Endothelial cell of umbilical vein (primary cell): ENCODE data around the gene ZNF555. TPM values are rescaled to one million over a fixed set of nuclear protein-coding genes. Genes with fewer than 3 reads are reported as not detected.

Experiments
- BruUV-seq: library from RNA; stranded (reverse); fragments of 400-500 nt; replicated peaks from 2 replicates; lab custom pipeline; 2021; lab: Mats Ljungman, UMichigan
- CTCF ChIA-PET: fragments of 300-600, 350-600 bp; sonication (Branson Sonifier 250); formaldehyde crosslinking; loops from one replicate; lab custom pipeline; 2021; ENCODE audit warnings: antibody characterized with exemption, inconsistent platforms; lab: Charles Lee
- POLR2A ChIA-PET: fragments of 300-600, 350-600 bp; sonication (Branson Sonifier 250); formaldehyde crosslinking; loops from one replicate; lab custom pipeline; 2021; ENCODE audit warnings: antibody characterized with exemption, inconsistent platforms; lab: Charles Lee
- DNase-seq: peaks from one replicate; pipeline ENCODE4 v3.0.0-alpha.2; 2011; ENCODE audit warnings: low read depth, low spot score
- FAIRE-seq: peaks from 2 replicates; lab custom pipeline; 2011; peaks lifted over from hg19 to GRCh38; lab: Jason Lieb, UNC
- H2AFZ ChIP-seq: 2 replicates; pipeline ENCODE4 v1.6.0; 2012; ENCODE audit warnings: low read depth, low read length, control low read depth, inconsistent platforms
- H3K27ac ChIP-seq: 2 replicates; pipeline ENCODE4 v1.5.1; 2011; ENCODE audit warnings: low read depth, mild to moderate bottlenecking, control low read depth, low read length, moderate library complexity; ENCODE audit not compliant: insufficient read depth
- H3K27me3 ChIP-seq, 2 experiments: 2 replicates each; pipeline versions ENCODE4 v1.6.0 to v1.6.1; 2011; ENCODE audit warnings: low read length in 2 of 2, mixed read lengths in 1 of 2; ENCODE audit not compliant: control insufficient read depth in 2 of 2, insufficient read depth in 2 of 2
- H3K36me3 ChIP-seq, 2 experiments: 2 replicates in 1 of 2; 3 replicates in 1 of 2; pipeline ENCODE4 v1.5.1; 2011; ENCODE audit warnings: low read length in 2 of 2, mild to moderate bottlenecking in 1 of 2, moderate library complexity in 1 of 2; ENCODE audit not compliant: control insufficient read depth in 2 of 2, insufficient read depth in 2 of 2; ENCODE audit errors: extremely low read depth in 1 of 2
- H3K4me1 ChIP-seq: 3 replicates; pipeline ENCODE4 v1.5.1; 2011; ENCODE audit warnings: mild to moderate bottlenecking, low read length; ENCODE audit not compliant: control insufficient read depth, insufficient read depth; ENCODE audit errors: extremely low read depth
- H3K4me2 ChIP-seq: 2 replicates; pipeline ENCODE4 v1.6.1; 2011; ENCODE audit warnings: low read length, control low read depth, mixed read lengths; ENCODE audit not compliant: insufficient read depth
- H3K4me3 ChIP-seq, 3 experiments: fragments of 200-600 bp in 1 of 3; sonication (generic), shearing (Covaris generic) in 1 of 3; replicated peaks in 1 of 3; 2 replicates each; pipeline ENCODE4 v1.5.1; 2011 to 2016; ENCODE audit warnings: control low read depth in 3 of 3, low read length in 3 of 3, mild to moderate bottlenecking in 2 of 3, inconsistent platforms in 1 of 3, low read depth in 1 of 3, moderate library complexity in 1 of 3; ENCODE audit not compliant: insufficient read depth in 1 of 3
- H3K79me2 ChIP-seq: 2 replicates; pipeline ENCODE4 v1.6.0; 2012; ENCODE audit warnings: low read length, inconsistent platforms; ENCODE audit not compliant: control insufficient read depth, insufficient read depth
- H3K9ac ChIP-seq: replicated peaks from 2 replicates; pipeline ENCODE3; 2011; ENCODE audit warnings: low read length, control low read depth; ENCODE audit not compliant: insufficient read depth; ENCODE audit errors: extremely low read depth
- H3K9me1 ChIP-seq: replicated peaks from 3 replicates; pipeline ENCODE4 v1.6.0; 2011; ENCODE audit warnings: mild to moderate bottlenecking, low read length; ENCODE audit not compliant: control insufficient read depth, insufficient read depth; ENCODE audit errors: extremely low read depth
- H3K9me3 ChIP-seq: replicated peaks from 2 replicates; pipeline ENCODE4 v1.5.1; 2012; ENCODE audit warnings: low read length, inconsistent platforms; ENCODE audit not compliant: control insufficient read depth, insufficient read depth
- H4K20me1 ChIP-seq: replicated peaks from 2 replicates; pipeline ENCODE3; 2011; ENCODE audit warnings: mild to moderate bottlenecking, low read length; ENCODE audit not compliant: control insufficient read depth, insufficient read depth; ENCODE audit errors: extremely low read depth
- CTCF ChIP-seq, 2 donors: IDR thresholded peaks; 1 replicate in 1 of 2; 2 replicates in 1 of 2; pipeline ENCODE4 v1.5.1; 2011; ENCODE audit warnings: low read length in 2 of 2, mild to moderate bottlenecking in 2 of 2, moderate library complexity in 2 of 2, control low read depth in 1 of 2, inconsistent platforms in 1 of 2, low read depth in 1 of 2; ENCODE audit not compliant: insufficient read depth in 1 of 2; ENCODE audit errors: extremely low read depth in 1 of 2
- EZH2 ChIP-seq: IDR thresholded peaks from 2 replicates; pipeline ENCODE4 v1.6.1; 2012; ENCODE audit warnings: borderline replicate concordance, low read depth, mild to moderate bottlenecking, moderate library complexity, low read length, inconsistent platforms; ENCODE audit not compliant: severe bottlenecking
- FOS ChIP-seq: IDR thresholded peaks from 2 replicates; pipeline ENCODE4 v1.6.1; 2011; ENCODE audit warnings: mild to moderate bottlenecking, low read length, moderate library complexity, borderline replicate concordance; ENCODE audit not compliant: insufficient read depth
- GATA2 ChIP-seq: IDR thresholded peaks from 2 replicates; pipeline ENCODE4 v1.7.0; 2011; ENCODE audit warnings: low read depth, mild to moderate bottlenecking, moderate library complexity, mixed read lengths, low read length; ENCODE audit not compliant: insufficient read length, insufficient read depth
- JUN ChIP-seq: IDR thresholded peaks from 2 replicates; pipeline ENCODE4 v1.6.1; 2011; ENCODE audit warnings: borderline replicate concordance, low read depth; ENCODE audit not compliant: insufficient read length, insufficient read depth
- MAX ChIP-seq: IDR thresholded peaks from 2 replicates; pipeline ENCODE4 v1.6.1; 2011; ENCODE audit not compliant: insufficient read depth, insufficient read length
- MYC ChIP-seq: IDR thresholded peaks from one replicate; pipeline ENCODE4 v1.6.1; 2011; ENCODE audit warnings: mild to moderate bottlenecking, low read depth, low read length
- POLR2A ChIP-seq: IDR thresholded peaks from 2 replicates; pipeline ENCODE4 v1.6.1; 2012; ENCODE audit warnings: low read depth, mild to moderate bottlenecking, control low read depth, low read length
- POLR2AphosphoS5 ChIP-seq: IDR thresholded peaks from 2 replicates; pipeline ENCODE4 v1.6.1; 2012; ENCODE audit warnings: low read depth, mild to moderate bottlenecking, control low read depth, low read length, moderate library complexity; ENCODE audit not compliant: insufficient read depth
- dilution Hi-C: fragments of 300-500 bp; cut with MboI; formaldehyde crosslinking; loops from one replicate; pipeline ENCODE4 v1.15.0; 2019; ENCODE audit warnings: low sequenced_read_pairs; ENCODE audit not compliant: extremely low pct_ligation_motif_present
- intact Hi-C: fragments of 100-400 bp; cut with micrococcal nuclease; formaldehyde crosslinking; loops from one replicate; pipeline ENCODE4 v1.10.0; 2022
- polyA plus RNA-seq, 4 experiments: library from polyadenylated mRNA; depleted of rRNA in 3 of 4; stranded (reverse) in 3 of 4; unstranded in 1 of 4; fragments of >200 nt; gene quantifications; 2 replicates each; pipeline versions ENCODE4 v1.2.1 to v1.2.3, GENCODE V29; 2011 to 2012; ENCODE audit warnings: missing spikeins in 1 of 4
- total RNA-seq: library from RNA; stranded (reverse); gene quantifications from 2 replicates; pipeline ENCODE4 v1.2.3, GENCODE V29; 2021

ZNF555 gene
- total and polyA plus RNA-seq, 2 donors (not counting 3 experiments of a cell fraction or from before 2014, with no cell fraction given): 1.6 to 5.4 TPM

GRCh38 chr19:2811735-2812413 lies 29.4 kb upstream of the ZNF555 start:
- H2AFZ ChIP-seq: no peak overlapping the region
- no peak for FAIRE-seq

More at GRCh38 chr19:2811735-2812413, 29.4 kb upstream of the ZNF555 start:
- no TSS peak for BruUV-seq
- no peak for DNase-seq
- no peak for TF ChIP-seq FOS
- no peak for TF ChIP-seq EZH2
- TF ChIP-seq CTCF (IDR thresholded peaks at IDR 0.05; ENCODE audit: extremely low read depth in 1 of 2, insufficient read depth in 1 of 2, low read depth in 1 of 2, low read length in 2 of 2): no peak
- no peak for TF ChIP-seq MAX
- TF ChIP-seq POLR2A: no peak
- no peak for TF ChIP-seq GATA2
- TF ChIP-seq MYC: no peak
- no peak for TF ChIP-seq JUN
- no peak for TF ChIP-seq POLR2AphosphoS5
- dilution Hi-C loops (no loop called here), intact Hi-C loops (no loop called here)
- Histone ChIP-seq H3K4me3 (no peak overlapping the region), H3K27me3 (no peaks in the 10 kb centered on the region), H3K9ac (no peak overlapping the region), H3K9me1 (no peaks in the 10 kb centered on the region), H3K79me2 (no peaks in the 10 kb centered on the region), H3K36me3 (peaks cover 0 to 20% of the 10 kb centered on the region in 2 experiments), H3K27ac (no peak overlapping the region), H3K4me1 (no peaks in the 10 kb centered on the region), H3K9me3 (no peaks in the 10 kb centered on the region), H4K20me1 (no peaks in the 10 kb centered on the region), H3K4me2 (no peak overlapping the region)
- CTCF ChIA-PET: interaction anchor here (1.1 to 1.5 kb wide), 2 partner anchors 8 to 163 kb away, joined by 3 read pairs; no protein-coding TSS in a partner anchor
- POLR2A ChIA-PET: no interaction called here
